Tibial nerve (tissue), 3 donors: ENCODE measurements around the gene FBXL15.

Experiments
- CTCF ChIP-seq, 5 experiments: fragments of 200-600 bp in 3 of 5; fragments of 450-650 bp in 2 of 5; sonication (generic) in 3 of 5; IDR thresholded peaks; one replicate each; pipeline ENCODE4 v1.5.1; 2016 to 2019; ENCODE audit warnings: antibody characterized with exemption in 5 of 5, mild to moderate bottlenecking in 3 of 5, moderate library complexity in 2 of 5
- POLR2A ChIP-seq, 2 donors: fragments of 450-650 bp; IDR thresholded peaks; one replicate each; pipeline ENCODE4 v1.6.1; 2017; ENCODE audit warnings: antibody characterized with exemption in 2 of 2, mild to moderate bottlenecking in 2 of 2, moderate library complexity in 2 of 2

DNA sequence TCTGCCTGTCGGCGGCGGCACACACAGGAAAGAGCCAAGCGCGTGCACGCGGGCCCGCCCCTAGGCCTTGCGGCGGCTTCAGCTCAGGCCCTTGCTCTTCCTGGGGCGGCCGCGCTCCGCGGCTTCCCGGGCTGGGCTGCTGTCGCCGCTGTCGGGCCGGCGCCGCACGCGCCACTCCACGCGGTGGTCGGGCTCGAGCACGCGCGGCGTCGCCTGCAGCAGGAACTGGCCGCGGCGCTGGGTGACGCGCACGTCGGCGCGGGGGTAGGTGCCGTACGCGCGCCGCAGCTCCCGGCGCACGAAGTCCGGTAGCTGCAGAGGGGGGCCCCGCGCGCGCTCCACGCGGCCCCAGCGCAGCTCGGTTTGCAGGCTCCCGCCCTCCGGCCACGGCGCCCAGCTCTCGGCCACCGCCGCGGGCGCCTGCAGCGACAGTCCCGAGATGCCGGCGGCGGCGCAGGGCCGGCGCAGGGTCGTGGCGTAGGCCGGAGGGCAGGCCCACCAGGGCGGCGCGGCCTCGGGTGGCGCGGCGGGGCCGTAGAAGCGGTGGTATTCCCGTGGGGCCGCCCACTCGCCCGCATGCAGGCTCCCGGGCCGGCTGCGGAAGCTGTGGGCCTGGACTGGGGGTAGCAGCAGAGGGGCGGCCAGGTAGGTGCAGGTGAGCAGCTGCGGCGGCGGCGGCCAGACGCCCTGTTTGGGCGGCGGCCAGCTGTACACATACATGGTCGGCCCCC, 29.9 kb downstream of the FBXL15 start:
- TF ChIP-seq CTCF (IDR thresholded peaks at IDR 0.05) (no peak), POLR2A (IDR thresholded peaks at IDR 0.05) (peak; percentile 62 to 77)
